ENCODE data around the gene ABCB11.

- TF ChIP-seq POLR2AphosphoS5 (IDR thresholded peaks at IDR 0.05) = no peak
- TF ChIP-seq CTCF (IDR thresholded peaks at IDR 0.05; ENCODE audit: poor library complexity, severe bottlenecking) = no peak
- no peak for TF ChIP-seq EP300 (conservative IDR thresholded peaks at IDR 0.05; ENCODE audit: poor library complexity, severe bottlenecking)
- no peak for TF ChIP-seq TAF1 (IDR thresholded peaks at IDR 0.05; ENCODE audit: low read depth)
- TF ChIP-seq REST (IDR thresholded peaks at IDR 0.05; ENCODE audit: borderline replicate concordance) = no peak
- TF ChIP-seq EZH2 (IDR thresholded peaks at IDR 0.05; ENCODE audit: borderline replicate concordance, insufficient read depth, low read length, poor library complexity, severe bottlenecking) = no peak
- no peak for TF ChIP-seq RAD21 (conservative IDR thresholded peaks at IDR 0.05)
- no peak for TF ChIP-seq SMC3 (conservative IDR thresholded peaks at IDR 0.05; ENCODE audit: poor library complexity)
Measured at GRCh38 chr2:168941297-168941696, 89.8 kb downstream of the ABCB11 start.

Measured in neural cell (in vitro differentiated cells).